ENCODE data around the gene TTLL4.

The TTLL4 gene

GRCh38 chr2:218713922-218714321 lies 3.3 kb downstream of the TTLL4 start:
- no peak overlapping the region for H2AFZ ChIP-seq (ENCODE audit: low read depth, low read length)
- H3K27ac ChIP-seq (ENCODE audit: low read length), result no peak overlapping the region
- peaks cover 15% of the 10 kb centered on the region for H3K4me1 ChIP-seq (ENCODE audit: low read length)
- TF ChIP-seq EZH2phosphoT487 (IDR thresholded peaks at IDR 0.05; ENCODE audit: low read depth) (no peak), CTCF (IDR thresholded peaks at IDR 0.05; ENCODE audit: low read depth, low read length) (no peak)
- 0 out of 2 replicates have a peak overlapping the region, but pooled peaks have one; percentile 5 for H3K4me2 ChIP-seq (ENCODE audit: low read length)
- H3K36me3 ChIP-seq (replicated peaks; ENCODE audit: low read depth, low read length), result peaks cover 6% of the 10 kb centered on the region
- H4K20me1 ChIP-seq (ENCODE audit: insufficient read depth, low read length), result peaks cover 3% of the 10 kb centered on the region; the same call in 1 of the 2 replicates
- peaks cover 44% of the 10 kb centered on the region for H3K79me2 ChIP-seq (ENCODE audit: low read length)
- no peaks in the 10 kb centered on the region for H3K27me3 ChIP-seq (ENCODE audit: low read depth, low read length)
- H3K4me3 ChIP-seq (ENCODE audit: low read length), result no peak overlapping the region
- H3K9me3 ChIP-seq (ENCODE audit: insufficient read depth, low read length), result no peaks in the 10 kb centered on the region
- H3K9ac ChIP-seq (ENCODE audit: low read length), result no peak overlapping the region

- Histone ChIP-seq H3K4me3 (ENCODE audit: low read length) (no peak overlapping the region), H3K79me2 (ENCODE audit: low read length) (peaks cover 54% of the 10 kb centered on the region), H3K27ac (ENCODE audit: low read length) (no peak overlapping the region), H3K9ac (ENCODE audit: low read length) (no peak overlapping the region), H3K36me3 (replicated peaks; ENCODE audit: low read depth, low read length) (peaks cover 8% of the 10 kb centered on the region), H3K4me2 (ENCODE audit: low read length) (no peak overlapping the region), H3K27me3 (ENCODE audit: low read depth, low read length) (no peaks in the 10 kb centered on the region), H3K4me1 (ENCODE audit: low read length) (peaks cover 15% of the 10 kb centered on the region), H4K20me1 (ENCODE audit: insufficient read depth, low read length) (peaks cover 3% of the 10 kb centered on the region; the same call in 1 of the 2 replicates), H3K9me3 (ENCODE audit: insufficient read depth, low read length) (no peaks in the 10 kb centered on the region), H2AFZ (ENCODE audit: low read depth, low read length) (no peak overlapping the region)
- TF ChIP-seq EZH2phosphoT487 (IDR thresholded peaks at IDR 0.05; ENCODE audit: low read depth) (no peak), CTCF (IDR thresholded peaks at IDR 0.05; ENCODE audit: low read depth, low read length) (no peak)
Observed at GRCh38 chr2:218716070-218716469, 5.4 kb downstream of the TTLL4 start.

- peaks cover 48% of the 10 kb centered on the region for H3K79me2 ChIP-seq (ENCODE audit: low read length)
Observed at GRCh38 chr2:218717262-218717661, 6.6 kb downstream of the TTLL4 start.

GRCh38 chr2:218718058-218718457 lies 7.4 kb downstream of the TTLL4 start:
- Histone ChIP-seq H3K9ac (ENCODE audit: low read length) (no peak overlapping the region), H3K79me2 (ENCODE audit: low read length) (peaks cover 47% of the 10 kb centered on the region), H3K9me3 (ENCODE audit: insufficient read depth, low read length) (no peaks in the 10 kb centered on the region), H2AFZ (ENCODE audit: low read depth, low read length) (no peak overlapping the region), H3K4me3 (ENCODE audit: low read length) (no peak overlapping the region), H3K27me3 (ENCODE audit: low read depth, low read length) (no peaks in the 10 kb centered on the region), H3K36me3 (replicated peaks; ENCODE audit: low read depth, low read length) (peaks cover 8% of the 10 kb centered on the region), H3K4me1 (ENCODE audit: low read length) (peaks cover 10% of the 10 kb centered on the region), H3K27ac (ENCODE audit: low read length) (no peak overlapping the region), H3K4me2 (ENCODE audit: low read length) (no peak overlapping the region), H4K20me1 (ENCODE audit: insufficient read depth, low read length) (peaks cover 3% of the 10 kb centered on the region; the same call in 1 of the 2 replicates)
- TF ChIP-seq EZH2phosphoT487 (IDR thresholded peaks at IDR 0.05; ENCODE audit: low read depth), result no peak
- TF ChIP-seq CTCF (IDR thresholded peaks at IDR 0.05; ENCODE audit: low read depth, low read length), result no peak

More at GRCh38 chr2:218717262-218717661, 6.6 kb downstream of the TTLL4 start:
- H3K4me1 ChIP-seq (ENCODE audit: low read length), result peaks cover 10% of the 10 kb centered on the region
- H3K9me3 ChIP-seq (ENCODE audit: insufficient read depth, low read length), result no peaks in the 10 kb centered on the region
- H3K4me3 ChIP-seq (ENCODE audit: low read length), result no peak overlapping the region
- H3K27ac ChIP-seq (ENCODE audit: low read length), result no peak overlapping the region
- TF ChIP-seq CTCF (IDR thresholded peaks at IDR 0.05; ENCODE audit: low read depth, low read length) (no peak), EZH2phosphoT487 (IDR thresholded peaks at IDR 0.05; ENCODE audit: low read depth) (no peak)
- H3K36me3 ChIP-seq (replicated peaks; ENCODE audit: low read depth, low read length), result peaks cover 8% of the 10 kb centered on the region
- H4K20me1 ChIP-seq (ENCODE audit: insufficient read depth, low read length), result peaks cover 3% of the 10 kb centered on the region; the same call in 1 of the 2 replicates
- no peaks in the 10 kb centered on the region for H3K27me3 ChIP-seq (ENCODE audit: low read depth, low read length)
- H2AFZ ChIP-seq (ENCODE audit: low read depth, low read length), result no peak overlapping the region
- H3K9ac ChIP-seq (ENCODE audit: low read length), result no peak overlapping the region
- H3K4me2 ChIP-seq (ENCODE audit: low read length), result no peak overlapping the region
